Panc1 (cell line): Measurements from ENCODE around the gene SH3GL1. TPM values are rescaled to one million over a fixed set of nuclear protein-coding genes. Genes with fewer than 3 reads are reported as not detected.

Experiments used
- ATAC-seq: fragments of 200-7000 bp; cut with Tn5 transposase; 2 replicates; pipeline ENCODE4 v1.9.1; 2020; ENCODE audit warnings: mild to moderate bottlenecking, moderate library complexity
- BruUV-seq: library from RNA; stranded (reverse); fragments of 400-500 nt; replicated peaks from 2 replicates; lab custom pipeline; 2021; lab: Mats Ljungman, UMichigan
- CTCF ChIA-PET: fragments of 300-600 bp; sonication (Branson Sonifier 250); formaldehyde crosslinking; loops from one replicate; lab custom pipeline; 2022; ENCODE audit warnings: antibody characterized with exemption; lab: Charles Lee
- POLR2A ChIA-PET: fragments of 300-600 bp; sonication (Branson Sonifier 250); formaldehyde crosslinking; loops from one replicate; lab custom pipeline; 2022; ENCODE audit warnings: antibody characterized with exemption; lab: Charles Lee
- DNase-seq: peaks from one replicate; pipeline ENCODE4 v3.0.0-alpha.2; 2010; ENCODE audit warnings: low read depth, low spot score
- H3K27ac ChIP-seq: 2 replicates; pipeline ENCODE4 v1.5.1; 2011; ENCODE audit warnings: mild to moderate bottlenecking, low read length, inconsistent platforms
- H3K27me3 ChIP-seq: fragments of 200-500 bp; sonication (Bioruptor generic); 2 replicates; pipeline ENCODE4 v1.6.0; 2014; ENCODE audit warnings: low read length, inconsistent platforms; ENCODE audit not compliant: control insufficient read depth, insufficient read depth
- H3K36me3 ChIP-seq: fragments of 200-500 bp; sonication (Bioruptor generic); 2 replicates; pipeline ENCODE4 v1.5.1; 2014; ENCODE audit warnings: inconsistent platforms, mild to moderate bottlenecking, low read length, moderate library complexity; ENCODE audit not compliant: control insufficient read depth, insufficient read depth
- H3K4me1 ChIP-seq: 2 replicates; pipeline ENCODE4 v1.5.1; 2011; ENCODE audit warnings: inconsistent platforms, mild to moderate bottlenecking, low read length, moderate library complexity; ENCODE audit not compliant: control insufficient read depth, insufficient read depth
- H3K4me3 ChIP-seq, 2 experiments: 2 replicates each; pipeline ENCODE4 v1.5.1; 2011 to 2012; ENCODE audit warnings: low read depth in 2 of 2, low read length in 2 of 2, mild to moderate bottlenecking in 2 of 2, inconsistent platforms in 1 of 2, moderate library complexity in 1 of 2
- H3K9me3 ChIP-seq: fragments of 200-500 bp; sonication (Bioruptor generic); 2 replicates; pipeline ENCODE4 v1.5.1; 2014; ENCODE audit warnings: low read depth, mild to moderate bottlenecking, inconsistent platforms, low read length, moderate library complexity; ENCODE audit not compliant: control insufficient read depth, insufficient read depth
- POLR2AphosphoS5 ChIP-seq: IDR thresholded peaks from 2 replicates; pipeline ENCODE4 v1.6.1; 2012; ENCODE audit warnings: mild to moderate bottlenecking, low read depth, low read length, moderate library complexity
- SIN3A ChIP-seq: IDR thresholded peaks from 2 replicates; pipeline ENCODE4 v1.6.1; 2012; ENCODE audit warnings: low read depth, mild to moderate bottlenecking, low read length, moderate library complexity, borderline replicate concordance; ENCODE audit not compliant: insufficient read depth
- TCF7L2 ChIP-seq: IDR thresholded peaks from 2 replicates; pipeline ENCODE4 v1.6.1; 2011; ENCODE audit warnings: mild to moderate bottlenecking, low read depth, low read length, inconsistent platforms
- in situ Hi-C: cut with HindIII; loops from 2 replicates; pipeline ENCODE4 v1.10.0; 2016; ENCODE audit warnings: low sequenced_read_pairs, low pct_unique_long_range_greater_than_20kb
- intact Hi-C: fragments of 100-400 bp; cut with micrococcal nuclease; formaldehyde crosslinking; loops from one replicate; pipeline ENCODE4 v1.10.0; 2022; ENCODE audit not compliant: unreplicated experiment
- total RNA-seq: library from RNA; stranded (reverse); gene quantifications from one replicate; pipeline ENCODE4 v1.2.1, GENCODE V29; 2021; ENCODE audit not compliant: unreplicated experiment
- TF ChIP-seq, protein P1 (sequence below), 2 experiments: IDR thresholded peaks; 2 replicates each; pipeline ENCODE4 v1.6.1; 2011 to 2012; ENCODE audit warnings: low read depth in 2 of 2, control low read depth in 1 of 2, low read length in 1 of 2, mild to moderate bottlenecking in 1 of 2, moderate library complexity in 1 of 2; ENCODE audit not compliant: insufficient read depth in 1 of 2
- TF ChIP-seq, protein P2 (sequence below): fragments of 450-650 bp; IDR thresholded peaks from 2 replicates; pipeline ENCODE4 v1.5.1; 2017; ENCODE audit warnings: mild to moderate bottlenecking

Gene SH3GL1
- total RNA-seq, 1 experiment from 2014 or later: 57.1 TPM

DNA sequence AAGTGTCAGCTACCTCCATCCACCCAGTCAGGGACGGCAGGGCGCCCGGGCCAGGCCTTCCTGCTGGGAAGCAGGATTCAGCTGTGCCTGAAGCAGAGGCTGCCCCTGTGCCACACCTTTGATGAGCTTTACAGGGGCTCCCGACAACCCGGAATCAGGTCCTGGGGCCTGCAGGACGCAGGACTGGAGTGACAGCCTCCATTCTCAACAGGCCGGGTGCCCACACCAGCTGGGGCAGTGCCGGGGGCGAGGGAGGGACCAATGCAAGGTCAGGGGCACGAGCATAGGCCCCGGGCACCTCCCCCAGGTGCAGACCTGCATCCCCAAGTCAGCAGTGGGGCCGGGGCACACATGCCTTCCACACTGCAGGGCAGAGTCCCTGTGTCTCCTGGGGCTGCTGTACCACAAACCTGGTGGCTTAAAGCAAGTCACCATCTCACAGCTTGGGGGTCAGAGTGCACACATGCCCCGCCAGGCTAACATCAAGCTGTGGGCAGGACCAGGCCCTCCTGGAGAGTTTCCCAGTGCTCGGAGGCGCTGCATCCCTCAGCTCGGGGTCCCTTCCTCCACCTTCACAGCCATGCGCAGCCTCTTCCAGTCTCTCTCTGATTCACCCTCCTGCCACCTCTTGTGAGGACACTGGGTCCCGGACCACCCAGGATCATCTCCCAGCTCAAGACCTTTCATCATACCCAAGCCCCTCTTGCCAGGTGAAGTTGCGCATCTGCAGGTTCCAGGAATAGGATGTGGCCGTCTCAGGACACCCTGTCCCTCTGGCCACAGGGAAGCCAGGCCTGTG is 43.8 kb upstream of the SH3GL1 start:
- intact Hi-C loops: no loop called here
- ChIA-PET CTCF (interaction anchor here (0.6 kb wide), 1 partner anchor 383 kb away, joined by 5 read pairs; no protein-coding TSS in a partner anchor), POLR2A (no interaction called here)
- in situ Hi-C loops: no loop called here
- Histone ChIP-seq H3K27me3 (no peaks in the 10 kb centered on the region), H3K36me3 (no peaks in the 10 kb centered on the region), H3K4me1 (no peaks in the 10 kb centered on the region), H3K27ac (no peak overlapping the region), H3K4me3 (no peak overlapping the region), H3K9me3 (no peaks in the 10 kb centered on the region)
- DNase-seq: no peak
- TF ChIP-seq, protein P1, sequence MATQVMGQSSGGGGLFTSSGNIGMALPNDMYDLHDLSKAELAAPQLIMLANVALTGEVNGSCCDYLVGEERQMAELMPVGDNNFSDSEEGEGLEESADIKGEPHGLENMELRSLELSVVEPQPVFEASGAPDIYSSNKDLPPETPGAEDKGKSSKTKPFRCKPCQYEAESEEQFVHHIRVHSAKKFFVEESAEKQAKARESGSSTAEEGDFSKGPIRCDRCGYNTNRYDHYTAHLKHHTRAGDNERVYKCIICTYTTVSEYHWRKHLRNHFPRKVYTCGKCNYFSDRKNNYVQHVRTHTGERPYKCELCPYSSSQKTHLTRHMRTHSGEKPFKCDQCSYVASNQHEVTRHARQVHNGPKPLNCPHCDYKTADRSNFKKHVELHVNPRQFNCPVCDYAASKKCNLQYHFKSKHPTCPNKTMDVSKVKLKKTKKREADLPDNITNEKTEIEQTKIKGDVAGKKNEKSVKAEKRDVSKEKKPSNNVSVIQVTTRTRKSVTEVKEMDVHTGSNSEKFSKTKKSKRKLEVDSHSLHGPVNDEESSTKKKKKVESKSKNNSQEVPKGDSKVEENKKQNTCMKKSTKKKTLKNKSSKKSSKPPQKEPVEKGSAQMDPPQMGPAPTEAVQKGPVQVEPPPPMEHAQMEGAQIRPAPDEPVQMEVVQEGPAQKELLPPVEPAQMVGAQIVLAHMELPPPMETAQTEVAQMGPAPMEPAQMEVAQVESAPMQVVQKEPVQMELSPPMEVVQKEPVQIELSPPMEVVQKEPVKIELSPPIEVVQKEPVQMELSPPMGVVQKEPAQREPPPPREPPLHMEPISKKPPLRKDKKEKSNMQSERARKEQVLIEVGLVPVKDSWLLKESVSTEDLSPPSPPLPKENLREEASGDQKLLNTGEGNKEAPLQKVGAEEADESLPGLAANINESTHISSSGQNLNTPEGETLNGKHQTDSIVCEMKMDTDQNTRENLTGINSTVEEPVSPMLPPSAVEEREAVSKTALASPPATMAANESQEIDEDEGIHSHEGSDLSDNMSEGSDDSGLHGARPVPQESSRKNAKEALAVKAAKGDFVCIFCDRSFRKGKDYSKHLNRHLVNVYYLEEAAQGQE (IDR thresholded peaks at IDR 0.05; ENCODE audit: insufficient read depth in 1 of 2, low read depth in 2 of 2, low read length in 1 of 2): no peak
- TF ChIP-seq POLR2AphosphoS5: peak; percentile 32; the same call in 1 of the 2 replicates
- BruUV-seq: no TSS peak
- ATAC-seq: peak; percentile 5; the same call in 1 of the 2 replicates

DNA sequence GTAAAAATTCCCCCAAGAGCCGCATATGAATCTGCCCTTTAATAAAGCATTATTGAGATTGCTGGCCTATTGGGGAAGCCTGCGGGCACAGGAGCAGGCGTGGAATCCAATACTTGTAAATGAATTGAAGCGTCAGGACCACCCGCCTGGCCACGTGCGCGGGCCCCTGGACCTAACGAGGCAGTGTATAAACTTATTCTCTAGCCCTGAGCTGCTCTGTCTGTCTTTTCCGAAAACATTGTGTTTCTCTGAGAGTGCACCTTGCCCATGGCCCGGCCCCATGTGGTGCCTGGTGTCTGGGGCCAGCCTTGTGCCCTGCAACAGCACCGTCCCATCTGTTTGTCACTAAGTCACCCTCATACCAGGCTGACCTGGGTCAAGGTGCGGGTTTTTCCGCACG is 42.8 kb upstream of the SH3GL1 start:
- no peaks in the 10 kb centered on the region for H3K4me1 ChIP-seq
- ATAC-seq (no peak), DNase-seq (no peak)
- no peaks in the 10 kb centered on the region for H3K27me3 ChIP-seq
- POLR2A ChIA-PET: no interaction called here
- BruUV-seq: no TSS peak
- intact Hi-C loops: no loop called here
- in situ Hi-C loops: no loop called here
- H3K36me3 ChIP-seq: no peaks in the 10 kb centered on the region
- no peaks in the 10 kb centered on the region for H3K9me3 ChIP-seq
- H3K4me3 ChIP-seq: no peak overlapping the region
- CTCF ChIA-PET: no interaction called here
- no peak for TF ChIP-seq TCF7L2
- 0 out of 2 replicates have a peak, but pooled peaks have one; percentile 6 for TF ChIP-seq POLR2AphosphoS5
- no peak overlapping the region for H3K27ac ChIP-seq

DNA sequence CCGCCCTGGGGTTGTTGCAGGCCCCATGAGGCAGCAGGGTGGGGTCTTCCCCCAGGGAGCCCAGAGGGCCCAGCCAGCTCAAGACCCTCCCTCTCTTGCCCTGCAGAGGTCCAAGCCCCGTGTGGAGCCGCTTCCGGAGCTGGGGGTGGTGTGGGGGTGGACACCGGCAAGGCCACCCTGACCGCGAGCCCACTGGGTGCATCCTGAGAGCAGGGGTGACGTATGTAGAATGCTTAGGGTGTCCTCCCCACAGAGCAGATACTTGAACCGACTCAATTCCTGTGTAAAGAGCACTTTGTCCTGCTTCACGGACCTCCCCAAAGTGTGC is 42.4 kb upstream of the SH3GL1 start:
- TF ChIP-seq TCF7L2 (no peak), POLR2AphosphoS5 (no peak), SIN3A (no peak)
- TF ChIP-seq, protein P2, sequence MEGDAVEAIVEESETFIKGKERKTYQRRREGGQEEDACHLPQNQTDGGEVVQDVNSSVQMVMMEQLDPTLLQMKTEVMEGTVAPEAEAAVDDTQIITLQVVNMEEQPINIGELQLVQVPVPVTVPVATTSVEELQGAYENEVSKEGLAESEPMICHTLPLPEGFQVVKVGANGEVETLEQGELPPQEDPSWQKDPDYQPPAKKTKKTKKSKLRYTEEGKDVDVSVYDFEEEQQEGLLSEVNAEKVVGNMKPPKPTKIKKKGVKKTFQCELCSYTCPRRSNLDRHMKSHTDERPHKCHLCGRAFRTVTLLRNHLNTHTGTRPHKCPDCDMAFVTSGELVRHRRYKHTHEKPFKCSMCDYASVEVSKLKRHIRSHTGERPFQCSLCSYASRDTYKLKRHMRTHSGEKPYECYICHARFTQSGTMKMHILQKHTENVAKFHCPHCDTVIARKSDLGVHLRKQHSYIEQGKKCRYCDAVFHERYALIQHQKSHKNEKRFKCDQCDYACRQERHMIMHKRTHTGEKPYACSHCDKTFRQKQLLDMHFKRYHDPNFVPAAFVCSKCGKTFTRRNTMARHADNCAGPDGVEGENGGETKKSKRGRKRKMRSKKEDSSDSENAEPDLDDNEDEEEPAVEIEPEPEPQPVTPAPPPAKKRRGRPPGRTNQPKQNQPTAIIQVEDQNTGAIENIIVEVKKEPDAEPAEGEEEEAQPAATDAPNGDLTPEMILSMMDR: no peak
- TF ChIP-seq, protein P1 (IDR thresholded peaks at IDR 0.05; ENCODE audit: insufficient read depth in 1 of 2, low read depth in 2 of 2, low read length in 1 of 2): no peak
- no TSS peak for BruUV-seq
- POLR2A ChIA-PET: no interaction called here
- Histone ChIP-seq H3K36me3 (no peaks in the 10 kb centered on the region), H3K9me3 (no peaks in the 10 kb centered on the region), H3K27me3 (no peaks in the 10 kb centered on the region), H3K4me3 (no peak overlapping the region), H3K27ac (no peak overlapping the region), H3K4me1 (no peaks in the 10 kb centered on the region)
- intact Hi-C loops (no loop called here), in situ Hi-C loops (no loop called here)
- DNase-seq (no peak), ATAC-seq (no peak)
- CTCF ChIA-PET: no interaction called here
